ENCODE measurements around the gene ACKR2. TPM values are rescaled to one million over a fixed set of nuclear protein-coding genes. Genes with fewer than 3 reads are reported as not detected.
A peak's percentile ranks its signal among the peaks of the same experiment; 100 is the strongest.

The ACKR2 gene
- total and polyA plus RNA-seq, 2 of the 13 experiments (the other 11 are each of a cell fraction or from before 2014, with no cell fraction given): 1.1 to 1.9 TPM

DNA sequence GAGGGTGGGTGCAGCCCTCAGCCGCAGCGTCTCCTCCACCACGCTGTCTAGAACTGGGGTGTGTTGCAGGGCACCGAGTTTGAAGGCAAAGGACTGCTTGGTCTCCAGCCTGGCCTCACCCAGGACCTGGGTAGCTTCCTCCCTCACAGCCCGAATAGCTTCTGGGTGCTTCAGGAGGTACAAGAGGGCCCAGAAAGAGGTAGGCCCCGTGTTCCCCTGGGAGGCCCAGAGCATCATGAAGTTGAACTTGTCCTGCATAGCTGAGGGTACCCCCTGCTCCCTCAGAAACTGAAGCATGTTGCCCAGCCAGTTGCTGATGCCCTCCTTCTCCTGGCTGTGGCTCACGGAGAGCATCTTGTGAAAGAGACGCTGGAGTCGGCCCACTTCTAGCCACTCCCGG, 65.5 kb downstream of the ACKR2 start:
- peaks cover 74% of the 10 kb centered on the region for H3K4me1 ChIP-seq (ENCODE audit: insufficient read depth, low read length)
- ChIA-PET POLR2A (interaction anchor here (1.5 to 2.6 kb wide), 3 partner anchors 19 to 70 kb away, joined by 7 to 32 read pairs (median 15); partner anchors contain the start of gene HIGD1A), CTCF (ENCODE audit: low intra/inter-chr PET ratio, low total read pairs) (no interaction called here)
- H3K36me3 ChIP-seq (replicated peaks in 1 of 2; ENCODE audit: control insufficient read depth in 1 of 2, insufficient read depth in 2 of 2, low read length in 2 of 2): no peaks in the 10 kb centered on the region
- DNase-seq (ENCODE audit: low spot score): no peak
- in situ Hi-C loops (cut with HindIII; ENCODE audit: extremely low pct_ligation_motif_present, low pct_unique_long_range_greater_than_20kb): loop anchor here (5.0 kb wide), 2 partner anchors 37 to 92 kb away; no protein-coding TSS in a partner anchor
- H4K20me1 ChIP-seq (ENCODE audit: insufficient read depth, low read length): no peaks in the 10 kb centered on the region
- H3K4me2 ChIP-seq (ENCODE audit: low read depth, low read length): peak overlapping the region; percentile 14; the same call in 1 of the 2 replicates
- no peak overlapping the region for H2AFZ ChIP-seq (ENCODE audit: low read length)
- peak; percentile 15; the same call in 1 of the 2 replicates for TF ChIP-seq HNF1B (CRISPR knock-in tag; IDR thresholded peaks at IDR 0.05)
- TF ChIP-seq KDM3A (CRISPR knock-in tag; IDR thresholded peaks at IDR 0.05; ENCODE audit: low read depth): no peak
- no peak for TF ChIP-seq FOSL1 (CRISPR knock-in tag; IDR thresholded peaks at IDR 0.05; ENCODE audit: borderline replicate concordance)
- no peak for TF ChIP-seq PAX8 (CRISPR knock-in tag; IDR thresholded peaks at IDR 0.05; ENCODE audit: borderline replicate concordance)
- 0 out of 2 replicates have a peak, but pooled peaks have one; percentile 55 for TF ChIP-seq ZNF572 (CRISPR knock-in tag; IDR thresholded peaks at IDR 0.05)
- 0 out of 2 replicates have a peak, but pooled peaks have one; percentile 58 for TF ChIP-seq IRF9 (CRISPR knock-in tag; IDR thresholded peaks at IDR 0.05; ENCODE audit: borderline replicate concordance)
- no peaks in the 10 kb centered on the region for H3K27me3 ChIP-seq (ENCODE audit: control insufficient read depth in 1 of 2, insufficient read depth in 2 of 2, low read length in 2 of 2)
- H3K9ac ChIP-seq (ENCODE audit: insufficient read depth, low read depth, low read length): no peak overlapping the region
- H3K4me3 ChIP-seq (replicated peaks in 1 of 3; ENCODE audit: insufficient read depth in 1 of 3, low read depth in 2 of 3, low read length in 3 of 3): no peak overlapping the region
- no TSS peak for BruUV-seq (replicated peaks)
- FAIRE-seq: no peak
- intact Hi-C loops (cut with micrococcal nuclease; ENCODE audit: unreplicated experiment): no loop called here
- no peaks in the 10 kb centered on the region for H3K9me3 ChIP-seq (ENCODE audit: low read length)
- H3K79me2 ChIP-seq (ENCODE audit: insufficient read depth, low read length): no peaks in the 10 kb centered on the region
- no peak for ATAC-seq
- WGBS (ENCODE audit: low lambda C conversion rate): 90% methylated on average over 10 of the region's 10 CpGs
- peak overlapping the region; percentile 68 for H3K27ac ChIP-seq (ENCODE audit: extremely low read length, insufficient read depth, low read length)
